ENCODE measurements around the gene CLEC18B. TPM values are rescaled to one million over a fixed set of nuclear protein-coding genes. Genes with fewer than 3 reads are reported as not detected.

CLEC18B gene
- total RNA-seq, 1 experiment from 2014 or later = 2.1 TPM

DNA sequence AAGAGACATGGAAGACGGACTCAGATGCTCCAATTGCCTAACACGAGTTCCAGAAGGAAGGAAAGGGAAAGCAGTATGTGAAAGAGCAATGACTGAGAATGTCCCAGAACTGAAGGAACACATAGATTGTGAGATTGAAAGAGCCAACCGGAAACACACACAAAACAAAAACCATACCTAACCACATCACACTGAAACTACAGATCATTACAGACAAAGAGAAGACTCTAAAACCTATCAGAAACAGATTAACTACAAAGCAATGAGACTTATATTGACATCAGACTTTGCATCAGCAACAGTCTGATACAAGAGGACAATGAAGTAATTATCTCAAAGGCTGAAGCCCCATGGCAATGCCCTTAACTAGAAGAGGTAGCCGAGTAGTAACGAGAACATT lies 45.6 kb upstream of the CLEC18B start:
- no peaks in the 10 kb centered on the region for H3K4me1 ChIP-seq (ENCODE audit: control insufficient read depth in 1 of 2, insufficient read depth in 2 of 2, low read length in 2 of 2)
- no peaks in the 10 kb centered on the region for H3K9me3 ChIP-seq (ENCODE audit: control insufficient read depth in 1 of 2, insufficient read depth in 1 of 2, low read depth in 1 of 2, low read length in 2 of 2)
- ChIA-PET POLR2A (no interaction called here), RAD21 (ENCODE audit: low non-redundant PET in 1 of 2, low total read pairs in 2 of 2, uncharacterized antibody in 2 of 2, unreplicated experiment in 2 of 2) (no interaction called here), CTCF (no interaction called here)
- ATAC-seq (no peak), DNase-seq (ENCODE audit: low read depth, low spot score) (no peak)
- BruUV-seq (replicated peaks) = no TSS peak
- H3K4me2 ChIP-seq (ENCODE audit: low read length) = no peak overlapping the region
- H3K4me3 ChIP-seq (replicated peaks in 1 of 2; ENCODE audit: low read depth in 1 of 2, low read length in 2 of 2) = no peak overlapping the region
- no peak overlapping the region for H3K27ac ChIP-seq (ENCODE audit: low read depth, low read length)
- H2AFZ ChIP-seq (ENCODE audit: low read depth, low read length, poor library complexity, severe bottlenecking) = no peak overlapping the region
- H3K9ac ChIP-seq (ENCODE audit: low read length) = no peak overlapping the region
- TF ChIP-seq RAD21 (IDR thresholded peaks at IDR 0.05; ENCODE audit: low read depth) = no peak
- TF ChIP-seq, protein P1, sequence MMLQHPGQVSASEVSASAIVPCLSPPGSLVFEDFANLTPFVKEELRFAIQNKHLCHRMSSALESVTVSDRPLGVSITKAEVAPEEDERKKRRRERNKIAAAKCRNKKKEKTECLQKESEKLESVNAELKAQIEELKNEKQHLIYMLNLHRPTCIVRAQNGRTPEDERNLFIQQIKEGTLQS (IDR thresholded peaks at IDR 0.05) = no peak
- TF ChIP-seq JUND (IDR thresholded peaks at IDR 0.05) = no peak
- TF ChIP-seq ELF1 (IDR thresholded peaks at IDR 0.05; ENCODE audit: borderline replicate concordance, low read depth) = no peak
- no peak for TF ChIP-seq POLR2A (IDR thresholded peaks at IDR 0.05; ENCODE audit: borderline replicate concordance, extremely low read depth, insufficient read depth, insufficient read length)
- TF ChIP-seq, protein P2, sequence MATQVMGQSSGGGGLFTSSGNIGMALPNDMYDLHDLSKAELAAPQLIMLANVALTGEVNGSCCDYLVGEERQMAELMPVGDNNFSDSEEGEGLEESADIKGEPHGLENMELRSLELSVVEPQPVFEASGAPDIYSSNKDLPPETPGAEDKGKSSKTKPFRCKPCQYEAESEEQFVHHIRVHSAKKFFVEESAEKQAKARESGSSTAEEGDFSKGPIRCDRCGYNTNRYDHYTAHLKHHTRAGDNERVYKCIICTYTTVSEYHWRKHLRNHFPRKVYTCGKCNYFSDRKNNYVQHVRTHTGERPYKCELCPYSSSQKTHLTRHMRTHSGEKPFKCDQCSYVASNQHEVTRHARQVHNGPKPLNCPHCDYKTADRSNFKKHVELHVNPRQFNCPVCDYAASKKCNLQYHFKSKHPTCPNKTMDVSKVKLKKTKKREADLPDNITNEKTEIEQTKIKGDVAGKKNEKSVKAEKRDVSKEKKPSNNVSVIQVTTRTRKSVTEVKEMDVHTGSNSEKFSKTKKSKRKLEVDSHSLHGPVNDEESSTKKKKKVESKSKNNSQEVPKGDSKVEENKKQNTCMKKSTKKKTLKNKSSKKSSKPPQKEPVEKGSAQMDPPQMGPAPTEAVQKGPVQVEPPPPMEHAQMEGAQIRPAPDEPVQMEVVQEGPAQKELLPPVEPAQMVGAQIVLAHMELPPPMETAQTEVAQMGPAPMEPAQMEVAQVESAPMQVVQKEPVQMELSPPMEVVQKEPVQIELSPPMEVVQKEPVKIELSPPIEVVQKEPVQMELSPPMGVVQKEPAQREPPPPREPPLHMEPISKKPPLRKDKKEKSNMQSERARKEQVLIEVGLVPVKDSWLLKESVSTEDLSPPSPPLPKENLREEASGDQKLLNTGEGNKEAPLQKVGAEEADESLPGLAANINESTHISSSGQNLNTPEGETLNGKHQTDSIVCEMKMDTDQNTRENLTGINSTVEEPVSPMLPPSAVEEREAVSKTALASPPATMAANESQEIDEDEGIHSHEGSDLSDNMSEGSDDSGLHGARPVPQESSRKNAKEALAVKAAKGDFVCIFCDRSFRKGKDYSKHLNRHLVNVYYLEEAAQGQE (IDR thresholded peaks at IDR 0.05; ENCODE audit: low read depth) = no peak
- TF ChIP-seq SIN3A (IDR thresholded peaks at IDR 0.05; ENCODE audit: low read depth) = no peak
- TF ChIP-seq, protein P3, sequence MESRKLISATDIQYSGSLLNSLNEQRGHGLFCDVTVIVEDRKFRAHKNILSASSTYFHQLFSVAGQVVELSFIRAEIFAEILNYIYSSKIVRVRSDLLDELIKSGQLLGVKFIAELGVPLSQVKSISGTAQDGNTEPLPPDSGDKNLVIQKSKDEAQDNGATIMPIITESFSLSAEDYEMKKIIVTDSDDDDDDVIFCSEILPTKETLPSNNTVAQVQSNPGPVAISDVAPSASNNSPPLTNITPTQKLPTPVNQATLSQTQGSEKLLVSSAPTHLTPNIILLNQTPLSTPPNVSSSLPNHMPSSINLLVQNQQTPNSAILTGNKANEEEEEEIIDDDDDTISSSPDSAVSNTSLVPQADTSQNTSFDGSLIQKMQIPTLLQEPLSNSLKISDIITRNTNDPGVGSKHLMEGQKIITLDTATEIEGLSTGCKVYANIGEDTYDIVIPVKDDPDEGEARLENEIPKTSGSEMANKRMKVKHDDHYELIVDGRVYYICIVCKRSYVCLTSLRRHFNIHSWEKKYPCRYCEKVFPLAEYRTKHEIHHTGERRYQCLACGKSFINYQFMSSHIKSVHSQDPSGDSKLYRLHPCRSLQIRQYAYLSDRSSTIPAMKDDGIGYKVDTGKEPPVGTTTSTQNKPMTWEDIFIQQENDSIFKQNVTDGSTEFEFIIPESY (IDR thresholded peaks at IDR 0.05; ENCODE audit: extremely low read depth, insufficient replicate concordance, low read length) = no peak
- TF ChIP-seq ZFX (IDR thresholded peaks at IDR 0.05) = no peak
- TF ChIP-seq TCF7L2 (IDR thresholded peaks at IDR 0.05; ENCODE audit: borderline replicate concordance, extremely low read depth, insufficient read depth, insufficient read length) = no peak
- TF ChIP-seq EGR1 (IDR thresholded peaks at IDR 0.05; ENCODE audit: low read depth) = no peak
- H4K20me1 ChIP-seq (ENCODE audit: insufficient read depth) = no peaks in the 10 kb centered on the region
- no peaks in the 10 kb centered on the region for H3K79me2 ChIP-seq (ENCODE audit: insufficient read depth, low read length)
- H3K27me3 ChIP-seq (ENCODE audit: insufficient read depth, low read length) = no peaks in the 10 kb centered on the region
- H3K9me2 ChIP-seq (ENCODE audit: insufficient read depth) = no peaks in the 10 kb centered on the region
- intact Hi-C loops (cut with micrococcal nuclease) = no loop called here
- H3K36me3 ChIP-seq (ENCODE audit: control insufficient read depth in 1 of 2, insufficient read depth in 2 of 2, low read length in 2 of 2) = peaks cover 69 to 74% of the 10 kb centered on the region in 2 experiments

All from HCT116 (cell line).